Measurements from ENCODE around the gene RAB25.
A peak's percentile ranks its signal among the peaks of the same experiment; 100 is the strongest.

The RAB25 gene

GRCh38 chr1:156081180-156081916, 20.4 kb downstream of the RAB25 start (continued):
- no peak for TF ChIP-seq ZNF146 (tag by site-specific recombination; IDR thresholded peaks at IDR 0.05)
- TF ChIP-seq ZNF549 (tag by site-specific recombination; IDR thresholded peaks at IDR 0.05), result no peak
- TF ChIP-seq ZBTB7A (tag by site-specific recombination; IDR thresholded peaks at IDR 0.05; ENCODE audit: low read depth), result 0 out of 2 replicates have a peak, but pooled peaks have one; percentile 30

GRCh38 chr1:156081917-156082308, 21.0 kb downstream of the RAB25 start:
- Histone ChIP-seq H3K4me3 (ENCODE audit: low read depth, low read length) (peak overlapping the region; percentile 77), H3K4me1 (ENCODE audit: control insufficient read depth, insufficient read depth, low read length) (peaks cover 3% of the 10 kb centered on the region; the same call in 1 of the 2 replicates), H3K36me3 (ENCODE audit: control insufficient read depth in 2 of 2, insufficient read depth in 1 of 2, low read length in 2 of 2) (peaks cover 0 to 13% of the 10 kb centered on the region in 2 experiments; a peak in 1 of 3 replicates), H3K9me3 (ENCODE audit: control insufficient read depth, insufficient read depth, low read depth, low read length) (no peaks in the 10 kb centered on the region), H3K27ac (ENCODE audit: extremely low read depth, low read depth, low read length) (peak overlapping the region; percentile 64; the same call in 1 of the 2 replicates)
- POLR2A ChIA-PET, result interaction anchor here (0.7 to 1.1 kb wide), 2 partner anchors 101 to 131 kb away, joined by 3 to 4 read pairs; partner anchors contain the start of gene PMF1
- CTCF ChIA-PET, result interaction anchor here (0.6 to 1.7 kb wide), 4 partner anchors 9 to 177 kb away, joined by 3 to 8 read pairs (median 5); no protein-coding TSS in a partner anchor
- TF ChIP-seq ZNF202 (tag by site-specific recombination; IDR thresholded peaks at IDR 0.05; ENCODE audit: borderline replicate concordance), result no peak
- TF ChIP-seq ZNF155 (tag by site-specific recombination; IDR thresholded peaks at IDR 0.05), result no peak
- no peak for TF ChIP-seq PATZ1 (tag by site-specific recombination; IDR thresholded peaks at IDR 0.05)
- TF ChIP-seq ZNF391 (tag by site-specific recombination; IDR thresholded peaks at IDR 0.05; ENCODE audit: borderline replicate concordance, low read depth), result no peak
- TF ChIP-seq IKZF3 (tag by site-specific recombination; IDR thresholded peaks at IDR 0.05), result peak; percentile 16; the same call in 1 of the 2 replicates
- peak; percentile 33; the same call in 1 of the 2 replicates for TF ChIP-seq PRDM1 (tag by site-specific recombination; IDR thresholded peaks at IDR 0.05)
- no peak for TF ChIP-seq ZNF677 (tag by site-specific recombination; IDR thresholded peaks at IDR 0.05)
- TF ChIP-seq ZNF596 (tag by site-specific recombination; IDR thresholded peaks at IDR 0.05), result peak; percentile 68
- TF ChIP-seq ZNF560 (tag by site-specific recombination; IDR thresholded peaks at IDR 0.05; ENCODE audit: borderline replicate concordance), result no peak
- no peak for TF ChIP-seq ZNF423 (tag by site-specific recombination; IDR thresholded peaks at IDR 0.05)
- TF ChIP-seq TCF7L2 (IDR thresholded peaks at IDR 0.05; ENCODE audit: borderline replicate concordance, low read depth, low read length), result no peak
- TF ChIP-seq ZNF501 (tag by site-specific recombination; IDR thresholded peaks at IDR 0.05), result no peak
- no peak for TF ChIP-seq ZNF266 (tag by site-specific recombination; IDR thresholded peaks at IDR 0.05; ENCODE audit: low read depth)
- TF ChIP-seq ZNF398 (tag by site-specific recombination; IDR thresholded peaks at IDR 0.05), result peak; percentile 86
- TF ChIP-seq ZSCAN30 (tag by site-specific recombination; IDR thresholded peaks at IDR 0.05), result no peak
- TF ChIP-seq ZNF248 (tag by site-specific recombination; IDR thresholded peaks at IDR 0.05), result no peak
- no peak for TF ChIP-seq ZNF416 (tag by site-specific recombination; IDR thresholded peaks at IDR 0.05)
- no peak for TF ChIP-seq OVOL3 (tag by site-specific recombination; IDR thresholded peaks at IDR 0.05)
- TF ChIP-seq ZNF776 (tag by site-specific recombination; IDR thresholded peaks at IDR 0.05; ENCODE audit: borderline replicate concordance), result no peak
- TF ChIP-seq KLF16 (tag by site-specific recombination; IDR thresholded peaks at IDR 0.05), result no peak
- no peak for TF ChIP-seq GLI4 (tag by site-specific recombination; IDR thresholded peaks at IDR 0.05)
- TF ChIP-seq ZNF426 (tag by site-specific recombination; IDR thresholded peaks at IDR 0.05), result no peak
- no peak for TF ChIP-seq ZNF664 (tag by site-specific recombination; IDR thresholded peaks at IDR 0.05)
- TF ChIP-seq SP2 (tag by site-specific recombination; IDR thresholded peaks at IDR 0.05), result no peak
- no peak for TF ChIP-seq ZNF10 (tag by site-specific recombination; IDR thresholded peaks at IDR 0.05)

Measured in HEK293 (cell line).